GM12878 (cell line): ENCODE results near the gene SOSTDC1. TPM values are rescaled to one million over a fixed set of nuclear protein-coding genes. Genes with fewer than 3 reads are reported as not detected.

ENCODE experiments used
- ATAC-seq: fragments of 200-7000 bp; cut with Tn5 transposase; 3 replicates; pipeline ENCODE4 v1.9.1; 2020; ENCODE audit warnings: mild to moderate bottlenecking, moderate library complexity
- BruUV-seq: library from RNA; stranded (reverse); fragments of 400-500 nt; replicated peaks from 2 replicates; lab custom pipeline; 2021; lab: Mats Ljungman, UMichigan
- CTCF ChIA-PET: fragments of 300-600 bp; sonication (Branson Sonifier 250); formaldehyde crosslinking; extraction: SDS; loops from one replicate; lab custom pipeline; 2021; ENCODE audit warnings: inconsistent platforms; lab: Yijun Ruan, JAX
- POLR2A ChIA-PET: fragments of 350-600 bp; formaldehyde crosslinking; extraction: SDS; loops from one replicate; lab custom pipeline; 2021; ENCODE audit warnings: inconsistent platforms; lab: Charles Lee
- RAD21 ChIA-PET: fragments of 300-600 bp; sonication (Branson Sonifier 250); formaldehyde crosslinking; loops from one replicate; lab custom pipeline; 2023; ENCODE audit warnings: antibody characterized with exemption; ENCODE audit not compliant: unreplicated experiment; lab: Charles Lee
- SMC1A ChIA-PET: fragments of 300-600 bp; sonication (Branson Sonifier 250); formaldehyde crosslinking; loops from one replicate; lab custom pipeline; 2023; ENCODE audit not compliant: unreplicated experiment, uncharacterized antibody; lab: Charles Lee
- DNase-seq: peaks from one replicate; pipeline ENCODE4 v3.0.0-alpha.2; 2011; ENCODE audit warnings: low read depth, low spot score
- FAIRE-seq: peaks from 3 replicates; lab custom pipeline; 2011; peaks lifted over from hg19 to GRCh38; lab: Jason Lieb, UNC
- H2AFZ ChIP-seq: 2 replicates; pipeline ENCODE4 v1.6.0; 2011; ENCODE audit warnings: low read depth, low read length, control low read depth; ENCODE audit not compliant: control insufficient read depth
- H3K27ac ChIP-seq: 2 replicates; pipeline ENCODE4 v1.5.1; 2011; ENCODE audit warnings: control low read depth; ENCODE audit not compliant: control insufficient read depth, insufficient read depth
- H3K27me3 ChIP-seq, 2 experiments: replicated peaks in 1 of 2; 2 replicates each; pipeline versions ENCODE4 v1.6.0 to v1.6.1; 2011; ENCODE audit warnings: low read length in 1 of 2; ENCODE audit not compliant: control insufficient read depth in 2 of 2, insufficient read depth in 2 of 2
- H3K36me3 ChIP-seq, 2 experiments: 2 replicates each; pipeline ENCODE4 v1.5.1; 2011; ENCODE audit warnings: low read length in 1 of 2; ENCODE audit not compliant: control insufficient read depth in 2 of 2, insufficient read depth in 2 of 2
- H3K4me1 ChIP-seq: 2 replicates; pipeline ENCODE4 v1.6.1; 2011; ENCODE audit warnings: mild to moderate bottlenecking, low read length, moderate library complexity, mixed read lengths; ENCODE audit not compliant: control insufficient read depth, insufficient read depth
- H3K4me2 ChIP-seq: 2 replicates; pipeline ENCODE4 v1.6.0; 2011; ENCODE audit warnings: control low read depth; ENCODE audit not compliant: control insufficient read depth, insufficient read depth
- H3K4me3 ChIP-seq: fragments of 200-600 bp; sonication (generic); 2 replicates; pipeline ENCODE4 v1.5.1; 2016
- H3K79me2 ChIP-seq: 2 replicates; pipeline ENCODE4 v1.6.0; 2011; ENCODE audit warnings: low read length; ENCODE audit not compliant: control insufficient read depth, insufficient read depth
- H3K9ac ChIP-seq: 2 replicates; pipeline ENCODE4 v1.8.0; 2011; ENCODE audit warnings: low read length, control low read depth, mixed read lengths; ENCODE audit not compliant: control insufficient read depth, insufficient read depth
- H3K9me3 ChIP-seq: replicated peaks from 3 replicates; pipeline ENCODE4 v1.5.1; 2011; ENCODE audit warnings: mild to moderate bottlenecking, low read length; ENCODE audit not compliant: control insufficient read depth, insufficient read depth
- H4K20me1 ChIP-seq: 2 replicates; pipeline ENCODE4 v1.6.0; 2011; ENCODE audit not compliant: control insufficient read depth, insufficient read depth
- EGR1 ChIP-seq, 2 experiments: IDR thresholded peaks; 1 replicate in 1 of 2; 2 replicates in 1 of 2; pipeline ENCODE4 v1.6.1; 2011 to 2012; ENCODE audit warnings: low read depth in 2 of 2, low read length in 2 of 2, borderline replicate concordance in 1 of 2, mild to moderate bottlenecking in 1 of 2, moderate library complexity in 1 of 2
- EZH2 ChIP-seq: IDR thresholded peaks from 2 replicates; pipeline ENCODE4 v1.6.1; 2012; ENCODE audit warnings: low read depth, mild to moderate bottlenecking, control low read depth, inconsistent platforms, low read length, borderline replicate concordance; ENCODE audit not compliant: control insufficient read depth
- HDAC2 ChIP-seq: fragments of 200-600 bp; sonication (generic); IDR thresholded peaks from 2 replicates; pipeline ENCODE4 v1.6.1; 2017
- NBN ChIP-seq: fragments of 450-650 bp; IDR thresholded peaks from 2 replicates; pipeline ENCODE4 v1.6.1; 2016
- PAX8 ChIP-seq: fragments of 450-650 bp; IDR thresholded peaks from 2 replicates; pipeline ENCODE4 v1.6.1; 2017; ENCODE audit warnings: mild to moderate bottlenecking, moderate library complexity
- SMC3 ChIP-seq: IDR thresholded peaks from 2 replicates; pipeline ENCODE4 v1.6.1; 2011; ENCODE audit warnings: low read length, improper control_type of control experiment, borderline replicate concordance
- WGBS: methylation state at CpG from one replicate; pipeline ENCODE4 v1.1.6; 2016; ENCODE audit warnings: low lambda C conversion rate; ENCODE audit not compliant: insufficient replicate concordance, insufficient coverage; ENCODE audit errors: missing lambda C conversion rate; 5-methylcytosine and 5-hydroxymethylcytosine counted together
- in situ Hi-C: fragments of 300-500 bp; cut with MboI; formaldehyde crosslinking; loops from 9 replicates; pipeline ENCODE4 v1.14.3; 2018; ENCODE audit warnings: mixed read lengths
- intact Hi-C: fragments of 100-400 bp; cut with micrococcal nuclease; formaldehyde crosslinking; loops from one replicate; pipeline ENCODE4 v1.14.2; 2022; ENCODE audit not compliant: unreplicated experiment
- polyA plus RNA-seq, 11 experiments: library from polyadenylated mRNA; depleted of rRNA in 4 of 11; unstranded in 6 of 11; stranded (reverse) in 5 of 11; fragments of >200 nt; fragmentation: Nextera tagmentation in 4 of 11; fragmentation: Illumina TruSeq in 1 of 11; extraction: Ambion mirVana in 4 of 11; extraction: Trizol in 1 of 11; gene quantifications; 1 replicate in 1 of 11; 2 replicates in 10 of 11; pipeline versions ENCODE4 v1.2.1 to v1.2.3, GENCODE V29; 2011 to 2016; ENCODE audit warnings: inconsistent platforms in 2 of 11, missing spikeins in 2 of 11, low read depth in 1 of 11
- total RNA-seq, 4 experiments: library from RNA; depleted of rRNA in 3 of 4; stranded (reverse); fragments of >200 nt in 3 of 4; fragmentation: Illumina TruSeq in 1 of 4; extraction: Trizol in 1 of 4; gene quantifications; 2 replicates each; pipeline versions ENCODE4 v1.2.1 to v1.2.3, GENCODE V29; 2013 to 2021
- TF ChIP-seq, protein P1 (sequence below): IDR thresholded peaks from 2 replicates; pipeline ENCODE4 v1.6.1; 2012; ENCODE audit warnings: low read depth, low read length, improper control_type of control experiment
- TF ChIP-seq, protein P2 (sequence below): fragments of 450-650 bp; IDR thresholded peaks from 2 replicates; pipeline ENCODE4 v1.6.1; 2017; ENCODE audit warnings: mild to moderate bottlenecking, moderate library complexity

Gene SOSTDC1
- total and polyA plus RNA-seq, 10 of the 15 experiments (the other 5 are each of a cell fraction or from before 2014, with no cell fraction given): not detected

DNA sequence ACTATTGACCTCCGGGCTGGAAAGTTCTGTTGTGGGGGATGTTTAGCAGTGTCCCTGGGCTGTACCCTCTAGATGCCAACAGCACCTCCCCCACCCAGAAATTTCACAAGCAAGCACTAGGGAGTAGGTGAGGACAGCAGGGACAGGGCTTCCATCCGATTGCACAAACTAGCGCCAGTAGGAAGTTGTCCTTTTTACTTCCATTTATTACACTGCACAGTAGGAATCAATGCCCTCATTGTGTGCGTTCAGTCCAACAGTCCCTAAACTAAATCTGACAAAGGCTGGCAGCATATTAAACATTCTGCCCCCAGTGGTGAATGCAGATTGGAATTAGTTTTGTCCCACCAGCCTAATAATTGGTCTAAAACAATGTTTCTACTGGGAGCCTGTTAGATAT, 6.4 kb upstream of the SOSTDC1 start (continued):
- no peak for TF ChIP-seq EZH2

DNA sequence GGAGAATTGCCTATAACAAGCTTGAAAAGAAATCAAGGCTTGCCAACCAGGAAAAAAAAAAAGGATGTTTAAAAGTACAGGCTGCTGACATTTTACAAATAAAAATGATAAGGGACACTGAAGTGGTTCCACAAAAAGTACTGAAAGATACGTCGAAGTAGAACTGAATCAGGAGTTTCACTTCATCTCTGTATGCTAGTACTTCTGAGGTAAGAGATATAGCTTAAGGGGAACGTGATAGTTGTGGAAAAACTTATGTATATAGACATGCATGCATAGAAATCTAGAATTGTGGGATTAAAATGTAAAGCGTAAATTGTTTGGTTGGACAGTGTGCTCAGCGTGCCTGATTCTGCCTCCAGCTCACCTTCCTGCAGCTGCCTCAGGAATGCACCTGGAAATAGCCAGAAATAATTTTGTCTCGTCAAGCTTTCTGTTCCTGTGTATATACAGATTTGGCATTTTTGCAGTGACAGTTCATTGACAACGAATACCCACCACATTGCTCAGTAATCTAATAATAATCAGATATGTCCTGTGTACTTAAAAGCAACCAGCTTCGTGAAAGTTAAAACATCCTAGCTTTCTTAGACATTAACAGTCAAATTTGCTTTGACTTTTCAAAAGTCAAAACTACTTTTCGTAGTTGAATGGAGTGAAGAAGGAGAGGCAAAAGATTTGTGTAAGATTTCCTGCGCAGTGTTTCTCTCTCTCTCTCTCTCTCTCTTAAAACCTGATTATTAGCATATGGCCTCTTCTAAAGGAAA, 1.4 kb downstream of the SOSTDC1 start:
- ATAC-seq (no peak), FAIRE-seq (no peak), DNase-seq (no peak)
- 17% methylated on average over 10 of the region's 10 CpGs for WGBS
- Histone ChIP-seq H3K79me2 (no peaks in the 10 kb centered on the region), H3K27me3 (no peaks in the 10 kb centered on the region), H3K4me1 (no peaks in the 10 kb centered on the region), H3K4me3 (no peak overlapping the region), H2AFZ (no peak overlapping the region), H3K9ac (no peak overlapping the region), H3K4me2 (no peak overlapping the region), H3K27ac (no peak overlapping the region), H3K36me3 (no peaks in the 10 kb centered on the region), H4K20me1 (no peaks in the 10 kb centered on the region), H3K9me3 (no peaks in the 10 kb centered on the region)
- ChIA-PET RAD21 (no interaction called here), CTCF (interaction anchor here (1.0 kb wide), 2 partner anchors 15 to 268 kb away, joined by 3 read pairs; no protein-coding TSS in a partner anchor), SMC1A (interaction anchor here (0.6 to 0.9 kb wide), 2 partner anchors 27 to 100 kb away, joined by 3 to 4 read pairs; no protein-coding TSS in a partner anchor), POLR2A (no interaction called here)
- no TSS peak for BruUV-seq
- in situ Hi-C loops: no loop called here
- intact Hi-C loops: no loop called here
- TF ChIP-seq, protein P1, sequence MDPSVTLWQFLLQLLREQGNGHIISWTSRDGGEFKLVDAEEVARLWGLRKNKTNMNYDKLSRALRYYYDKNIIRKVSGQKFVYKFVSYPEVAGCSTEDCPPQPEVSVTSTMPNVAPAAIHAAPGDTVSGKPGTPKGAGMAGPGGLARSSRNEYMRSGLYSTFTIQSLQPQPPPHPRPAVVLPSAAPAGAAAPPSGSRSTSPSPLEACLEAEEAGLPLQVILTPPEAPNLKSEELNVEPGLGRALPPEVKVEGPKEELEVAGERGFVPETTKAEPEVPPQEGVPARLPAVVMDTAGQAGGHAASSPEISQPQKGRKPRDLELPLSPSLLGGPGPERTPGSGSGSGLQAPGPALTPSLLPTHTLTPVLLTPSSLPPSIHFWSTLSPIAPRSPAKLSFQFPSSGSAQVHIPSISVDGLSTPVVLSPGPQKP: no peak
- TF ChIP-seq SMC3 (no peak), HDAC2 (no peak), EGR1 (IDR thresholded peaks at IDR 0.05; ENCODE audit: borderline replicate concordance in 1 of 2, low read depth in 2 of 2, low read length in 2 of 2) (no peak), PAX8 (no peak), NBN (no peak)
- TF ChIP-seq, protein P2, sequence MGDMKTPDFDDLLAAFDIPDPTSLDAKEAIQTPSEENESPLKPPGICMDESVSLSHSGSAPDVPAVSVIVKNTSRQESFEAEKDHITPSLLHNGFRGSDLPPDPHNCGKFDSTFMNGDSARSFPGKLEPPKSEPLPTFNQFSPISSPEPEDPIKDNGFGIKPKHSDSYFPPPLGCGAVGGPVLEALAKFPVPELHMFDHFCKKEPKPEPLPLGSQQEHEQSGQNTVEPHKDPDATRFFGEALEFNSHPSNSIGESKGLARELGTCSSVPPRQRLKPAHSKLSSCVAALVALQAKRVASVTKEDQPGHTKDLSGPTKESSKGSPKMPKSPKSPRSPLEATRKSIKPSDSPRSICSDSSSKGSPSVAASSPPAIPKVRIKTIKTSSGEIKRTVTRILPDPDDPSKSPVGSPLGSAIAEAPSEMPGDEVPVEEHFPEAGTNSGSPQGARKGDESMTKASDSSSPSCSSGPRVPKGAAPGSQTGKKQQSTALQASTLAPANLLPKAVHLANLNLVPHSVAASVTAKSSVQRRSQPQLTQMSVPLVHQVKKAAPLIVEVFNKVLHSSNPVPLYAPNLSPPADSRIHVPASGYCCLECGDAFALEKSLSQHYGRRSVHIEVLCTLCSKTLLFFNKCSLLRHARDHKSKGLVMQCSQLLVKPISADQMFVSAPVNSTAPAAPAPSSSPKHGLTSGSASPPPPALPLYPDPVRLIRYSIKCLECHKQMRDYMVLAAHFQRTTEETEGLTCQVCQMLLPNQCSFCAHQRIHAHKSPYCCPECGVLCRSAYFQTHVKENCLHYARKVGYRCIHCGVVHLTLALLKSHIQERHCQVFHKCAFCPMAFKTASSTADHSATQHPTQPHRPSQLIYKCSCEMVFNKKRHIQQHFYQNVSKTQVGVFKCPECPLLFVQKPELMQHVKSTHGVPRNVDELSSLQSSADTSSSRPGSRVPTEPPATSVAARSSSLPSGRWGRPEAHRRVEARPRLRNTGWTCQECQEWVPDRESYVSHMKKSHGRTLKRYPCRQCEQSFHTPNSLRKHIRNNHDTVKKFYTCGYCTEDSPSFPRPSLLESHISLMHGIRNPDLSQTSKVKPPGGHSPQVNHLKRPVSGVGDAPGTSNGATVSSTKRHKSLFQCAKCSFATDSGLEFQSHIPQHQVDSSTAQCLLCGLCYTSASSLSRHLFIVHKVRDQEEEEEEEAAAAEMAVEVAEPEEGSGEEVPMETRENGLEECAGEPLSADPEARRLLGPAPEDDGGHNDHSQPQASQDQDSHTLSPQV: no peak
